OCI-LY1 (cell line): Measurements from ENCODE around the gene PLA2G6.

Source experiments
- H2AFZ ChIP-seq: fragments of 200-600 bp; sonication (generic), shearing (Covaris generic); 2 replicates; pipeline ENCODE4 v1.6.0; 2014; ENCODE audit warnings: antibody characterized with exemption, mild to moderate bottlenecking, low read length
- H3F3A ChIP-seq: fragments of 200-600 bp; sonication (generic), shearing (Covaris generic); 2 replicates; pipeline ENCODE4 v1.6.0; 2014; ENCODE audit warnings: mild to moderate bottlenecking, antibody characterized with exemption, low read length, moderate library complexity; ENCODE audit not compliant: insufficient read depth
- H3K27ac ChIP-seq: fragments of 200-600 bp; sonication (generic); 2 replicates; pipeline ENCODE4 v1.5.1; 2014; ENCODE audit warnings: low read length, mixed run types, mild to moderate bottlenecking, low read depth; ENCODE audit not compliant: poor library complexity, severe bottlenecking
- H3K27me3 ChIP-seq: fragments of 200-600 bp; sonication (generic); 2 replicates; pipeline ENCODE4 v1.6.0; 2014; ENCODE audit warnings: antibody characterized with exemption, mild to moderate bottlenecking, low read length, moderate library complexity; ENCODE audit not compliant: insufficient read depth
- H3K36me3 ChIP-seq: fragments of 200-600 bp; sonication (generic); 2 replicates; pipeline ENCODE4 v1.6.1; 2014; ENCODE audit warnings: mild to moderate bottlenecking, antibody characterized with exemption, low read length, moderate library complexity, mixed read lengths; ENCODE audit not compliant: insufficient read depth
- H3K4me1 ChIP-seq: fragments of 200-600 bp; sonication (generic); 2 replicates; pipeline ENCODE4 v1.5.1; 2014; ENCODE audit warnings: mild to moderate bottlenecking, low read length, moderate library complexity; ENCODE audit not compliant: insufficient read depth, severe bottlenecking
- H3K4me2 ChIP-seq: fragments of 200-600 bp; sonication (generic), shearing (Covaris generic); 2 replicates; pipeline ENCODE4 v1.6.1; 2014; ENCODE audit warnings: low read length
- H3K4me3 ChIP-seq: fragments of 200-600 bp; sonication (generic); 2 replicates; pipeline ENCODE4 v1.5.1; 2014; ENCODE audit warnings: low read length, low read depth, mild to moderate bottlenecking, mixed read lengths; ENCODE audit not compliant: poor library complexity, severe bottlenecking
- H3K79me2 ChIP-seq: fragments of 200-600 bp; shearing (Covaris generic); 2 replicates; pipeline ENCODE4 v1.6.1; 2016; ENCODE audit warnings: mixed run types, low read length, mixed read lengths; ENCODE audit not compliant: insufficient read depth
- H3K9ac ChIP-seq: fragments of 200-600 bp; sonication (generic), shearing (Covaris generic); 2 replicates; pipeline ENCODE4 v1.6.1; 2014; ENCODE audit warnings: mild to moderate bottlenecking, low read length, mixed read lengths
- H3K9me2 ChIP-seq: fragments of 200-600 bp; sonication (generic), shearing (Covaris generic); 2 replicates; pipeline ENCODE4 v1.6.1; 2014; ENCODE audit warnings: low read depth, mild to moderate bottlenecking, low read length, mixed read lengths
- H3K9me3 ChIP-seq: fragments of 200-600 bp; shearing (Covaris generic); 2 replicates; pipeline ENCODE4 v1.6.1; 2014; ENCODE audit warnings: low read length, mixed read lengths
- H4K20me1 ChIP-seq: fragments of 200-600 bp; sonication (generic), shearing (Covaris generic); 2 replicates; pipeline ENCODE4 v1.6.0; 2016; ENCODE audit warnings: mild to moderate bottlenecking, low read length; ENCODE audit not compliant: insufficient read depth
- EZH2 ChIP-seq: fragments of 200-600 bp; sonication (generic), shearing (Covaris generic); IDR thresholded peaks from 2 replicates; pipeline ENCODE4 v1.8.0; 2017; ENCODE audit warnings: borderline replicate concordance, mixed run types, mild to moderate bottlenecking, antibody characterized with exemption, low read length, moderate library complexity, mixed read lengths
- TF ChIP-seq, protein P1 (sequence below): fragments of 200-600 bp; sonication (generic), shearing (Covaris generic); IDR thresholded peaks from 2 replicates; pipeline ENCODE4 v1.5.1; 2017; ENCODE audit warnings: mild to moderate bottlenecking, antibody characterized with exemption, low read length, moderate library complexity, mixed read lengths

The PLA2G6 gene

DNA sequence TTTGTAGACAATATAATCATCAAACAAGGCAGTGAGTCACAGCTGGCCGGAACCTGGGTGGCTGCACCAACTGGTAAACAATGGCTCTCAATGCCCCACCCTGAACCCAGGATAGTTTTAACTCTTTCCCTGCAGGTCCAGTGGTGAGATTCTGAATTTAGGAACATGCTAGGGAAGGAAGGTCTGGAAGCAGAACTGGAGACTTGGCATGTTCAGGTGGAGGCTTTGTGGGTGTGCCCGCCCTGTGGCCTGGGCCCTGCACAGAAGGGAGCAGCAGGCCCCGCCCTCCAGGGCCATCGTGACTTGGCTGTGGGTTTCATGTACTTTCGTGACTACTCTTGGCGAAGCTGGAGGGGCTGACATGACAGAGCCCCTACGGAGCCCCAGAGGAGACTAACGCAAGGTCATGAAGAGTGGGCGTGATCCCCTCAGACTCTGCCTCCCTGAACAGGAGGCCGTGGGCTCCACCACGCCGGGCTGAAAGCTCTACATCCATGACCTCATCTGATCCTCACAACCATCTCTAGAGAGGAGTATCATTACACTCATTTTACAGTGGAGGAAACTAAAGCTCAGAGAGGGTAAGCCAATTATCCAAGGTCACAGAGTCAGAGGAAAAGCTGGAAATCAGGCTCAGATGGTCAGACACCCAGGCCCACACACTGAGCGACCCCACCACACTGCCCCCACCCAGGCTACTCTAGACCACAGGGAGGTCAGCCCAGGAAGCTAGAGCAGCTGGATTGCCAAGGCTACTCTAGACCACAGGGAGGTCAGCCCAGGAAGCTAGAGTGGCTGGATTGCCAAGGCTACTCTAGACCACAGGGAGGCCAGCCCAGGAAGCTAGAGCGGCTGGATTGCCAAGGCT, 47.5 kb upstream of the PLA2G6 start:
- Histone ChIP-seq H3K27me3 (no peaks in the 10 kb centered on the region), H3K9ac (no peak overlapping the region), H3K79me2 (no peaks in the 10 kb centered on the region), H3K9me3 (no peaks in the 10 kb centered on the region), H3K4me3 (no peak overlapping the region), H2AFZ (no peak overlapping the region), H3K36me3 (no peaks in the 10 kb centered on the region; the same call in 1 of the 2 replicates), H4K20me1 (no peaks in the 10 kb centered on the region), H3K27ac (no peak overlapping the region), H3K9me2 (no peaks in the 10 kb centered on the region), H3F3A (no peaks in the 10 kb centered on the region), H3K4me1 (no peaks in the 10 kb centered on the region), H3K4me2 (no peak overlapping the region)
- TF ChIP-seq, protein P1, sequence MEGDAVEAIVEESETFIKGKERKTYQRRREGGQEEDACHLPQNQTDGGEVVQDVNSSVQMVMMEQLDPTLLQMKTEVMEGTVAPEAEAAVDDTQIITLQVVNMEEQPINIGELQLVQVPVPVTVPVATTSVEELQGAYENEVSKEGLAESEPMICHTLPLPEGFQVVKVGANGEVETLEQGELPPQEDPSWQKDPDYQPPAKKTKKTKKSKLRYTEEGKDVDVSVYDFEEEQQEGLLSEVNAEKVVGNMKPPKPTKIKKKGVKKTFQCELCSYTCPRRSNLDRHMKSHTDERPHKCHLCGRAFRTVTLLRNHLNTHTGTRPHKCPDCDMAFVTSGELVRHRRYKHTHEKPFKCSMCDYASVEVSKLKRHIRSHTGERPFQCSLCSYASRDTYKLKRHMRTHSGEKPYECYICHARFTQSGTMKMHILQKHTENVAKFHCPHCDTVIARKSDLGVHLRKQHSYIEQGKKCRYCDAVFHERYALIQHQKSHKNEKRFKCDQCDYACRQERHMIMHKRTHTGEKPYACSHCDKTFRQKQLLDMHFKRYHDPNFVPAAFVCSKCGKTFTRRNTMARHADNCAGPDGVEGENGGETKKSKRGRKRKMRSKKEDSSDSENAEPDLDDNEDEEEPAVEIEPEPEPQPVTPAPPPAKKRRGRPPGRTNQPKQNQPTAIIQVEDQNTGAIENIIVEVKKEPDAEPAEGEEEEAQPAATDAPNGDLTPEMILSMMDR, result no peak
- TF ChIP-seq EZH2, result no peak

DNA sequence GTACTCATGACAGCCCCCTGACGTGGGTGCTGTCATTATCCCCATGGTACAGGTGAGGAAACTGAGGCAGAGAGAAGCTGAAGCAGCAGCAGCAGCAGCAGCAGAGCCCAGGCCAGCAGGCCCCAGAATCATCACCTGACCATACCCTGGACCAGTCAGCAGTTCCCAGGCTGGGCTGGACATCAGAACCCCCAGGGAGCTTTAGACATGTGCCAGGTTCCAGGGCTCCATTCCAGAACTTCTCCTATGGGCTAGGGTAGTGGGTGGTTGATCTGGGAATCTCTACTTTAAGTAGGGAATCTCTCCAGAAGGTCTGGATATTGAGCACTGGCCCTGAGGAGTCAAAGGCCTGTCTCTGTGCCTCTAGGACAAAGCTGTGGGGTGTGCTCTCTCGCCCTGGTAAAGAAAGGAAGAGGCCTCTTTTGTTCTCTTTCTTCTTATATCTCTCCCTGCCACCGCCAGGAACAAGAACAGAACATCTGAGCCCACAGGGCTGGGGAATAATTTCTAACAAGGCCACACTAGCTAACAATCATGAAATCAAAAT, 46.8 kb upstream of the PLA2G6 start:
- H3K9ac ChIP-seq, result no peak overlapping the region
- H3F3A ChIP-seq, result no peaks in the 10 kb centered on the region
- no peak overlapping the region for H2AFZ ChIP-seq
- H3K4me2 ChIP-seq, result no peak overlapping the region
- TF ChIP-seq EZH2, result no peak
- TF ChIP-seq, protein P1, result no peak
- no peak overlapping the region for H3K4me3 ChIP-seq
- H3K36me3 ChIP-seq, result no peaks in the 10 kb centered on the region; the same call in 1 of the 2 replicates
- H3K27ac ChIP-seq, result no peak overlapping the region
- H3K79me2 ChIP-seq, result no peaks in the 10 kb centered on the region
- H4K20me1 ChIP-seq, result no peaks in the 10 kb centered on the region
- no peaks in the 10 kb centered on the region for H3K4me1 ChIP-seq
- H3K9me3 ChIP-seq, result no peaks in the 10 kb centered on the region
- H3K27me3 ChIP-seq, result no peaks in the 10 kb centered on the region
- no peaks in the 10 kb centered on the region for H3K9me2 ChIP-seq

DNA sequence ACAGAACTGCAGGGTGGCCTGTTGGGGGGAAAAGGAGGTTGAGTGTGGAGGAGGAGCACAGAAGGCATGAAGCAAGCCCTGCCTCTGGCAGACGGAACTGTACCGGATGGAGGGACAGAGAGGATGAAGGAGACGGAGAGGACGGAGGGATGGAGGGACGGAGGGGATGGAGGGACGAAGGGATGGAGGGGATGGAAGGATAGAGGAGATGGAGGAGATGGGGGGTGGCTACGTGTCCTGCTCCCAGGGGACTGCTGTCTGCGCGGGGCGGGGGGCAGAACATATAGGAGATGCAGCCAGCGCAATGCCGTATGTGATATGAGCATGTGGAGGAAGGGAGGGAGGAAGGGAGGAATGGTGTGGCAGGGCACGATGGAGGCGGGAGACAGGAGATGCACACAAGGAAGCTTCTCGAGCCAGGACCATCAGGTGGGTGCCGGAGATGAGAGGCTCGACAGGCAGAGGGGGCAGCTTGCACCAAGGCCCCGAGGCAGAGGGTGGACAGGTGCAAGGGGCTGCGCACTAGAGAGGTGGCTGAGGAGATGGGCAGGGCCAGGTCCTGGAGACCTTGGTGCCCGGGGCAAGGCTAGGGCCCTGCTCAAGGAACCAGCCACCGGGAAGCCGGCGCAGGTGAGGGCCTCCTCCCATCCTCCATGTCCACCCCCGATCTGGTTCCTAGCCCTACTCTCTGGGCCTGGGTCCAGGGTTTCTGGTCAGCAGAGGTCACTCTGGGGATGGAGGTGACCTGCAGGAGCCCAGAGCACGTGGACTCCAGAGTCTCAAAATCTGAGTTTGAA, 45.4 kb upstream of the PLA2G6 start:
- Histone ChIP-seq H3K27ac (no peak overlapping the region), H3K79me2 (no peaks in the 10 kb centered on the region), H3K4me2 (no peak overlapping the region), H3K9ac (no peak overlapping the region), H4K20me1 (no peaks in the 10 kb centered on the region), H3K4me3 (no peak overlapping the region), H3K4me1 (no peaks in the 10 kb centered on the region), H3K27me3 (no peaks in the 10 kb centered on the region), H3K9me3 (no peaks in the 10 kb centered on the region), H3F3A (no peaks in the 10 kb centered on the region), H3K36me3 (no peaks in the 10 kb centered on the region; the same call in 1 of the 2 replicates), H3K9me2 (no peaks in the 10 kb centered on the region), H2AFZ (no peak overlapping the region)
- no peak for TF ChIP-seq EZH2
- TF ChIP-seq, protein P1, result no peak
